HPDE6-E6E7 (cell line): ENCODE results near the gene FAXC.
"Not testable (repeated sequence)": the region's sequence is repeated elsewhere in the genome, so short reads cannot be mapped to it uniquely, and the experiment has no call there.

Experiments
- DNase-seq: peaks from one replicate; pipeline ENCODE4 v3.0.0; 2011; ENCODE audit warnings: missing footprints; ENCODE audit errors: extremely low spot score

The FAXC gene

GRCh38 chr6:99287523-99287922 lies 62.0 kb downstream of the FAXC start:
- no peak for DNase-seq

- no peak for DNase-seq
Measured at GRCh38 chr6:99285881-99286280, 63.6 kb downstream of the FAXC start.

DNA sequence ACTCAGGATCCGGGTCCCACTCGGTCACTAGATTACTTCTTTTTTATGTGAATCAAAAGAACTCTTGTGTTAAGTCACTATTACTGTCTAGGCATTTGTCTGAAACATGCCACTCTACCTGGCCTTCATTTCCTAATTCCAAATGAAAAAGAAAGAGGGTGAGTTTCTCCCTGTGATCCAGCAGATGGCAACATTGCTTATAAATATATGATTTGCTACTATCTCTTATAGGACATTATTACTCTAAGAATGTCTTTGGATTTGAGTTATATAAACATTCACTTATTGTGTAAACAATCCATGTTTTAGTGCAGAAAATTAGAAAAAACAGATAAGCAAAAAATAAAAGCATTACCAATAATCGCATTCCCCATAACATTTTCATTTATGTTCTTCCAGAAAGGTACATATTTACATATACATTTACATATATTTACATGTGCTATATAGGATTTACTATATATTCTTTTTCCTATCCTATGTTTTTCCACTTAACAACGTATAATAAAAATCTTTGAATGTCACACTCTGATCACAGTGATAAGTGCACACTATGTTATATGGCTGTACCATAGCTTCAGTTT lies 66.9 kb downstream of the FAXC start:
- DNase-seq: peak; percentile 5

- peak; percentile 11 for DNase-seq
Measured at GRCh38 chr6:99276747-99277146, 72.7 kb downstream of the FAXC start.

DNA sequence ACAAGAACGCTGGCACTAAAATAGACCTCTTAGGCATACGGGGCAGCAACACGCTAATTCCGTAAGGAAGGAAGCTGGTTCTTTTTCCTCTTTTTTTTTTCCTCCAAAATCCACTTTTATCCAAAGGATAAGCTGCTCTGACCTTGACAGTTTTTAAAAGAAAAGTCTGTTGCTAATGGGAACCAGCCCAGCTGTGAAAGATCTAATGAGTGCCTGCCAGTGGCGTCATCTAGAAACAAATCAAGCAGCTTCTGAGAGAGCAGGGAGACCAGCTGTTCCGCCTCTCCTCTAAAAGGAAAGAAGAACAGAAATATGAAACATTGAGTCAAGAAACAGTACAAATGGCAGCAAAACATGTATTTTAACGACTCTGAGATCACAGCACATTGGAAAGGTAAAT lies 78.6 kb downstream of the FAXC start:
- no peak for DNase-seq

- no peak for DNase-seq
Measured at GRCh38 chr6:99270030-99270429, 79.4 kb downstream of the FAXC start.

DNA sequence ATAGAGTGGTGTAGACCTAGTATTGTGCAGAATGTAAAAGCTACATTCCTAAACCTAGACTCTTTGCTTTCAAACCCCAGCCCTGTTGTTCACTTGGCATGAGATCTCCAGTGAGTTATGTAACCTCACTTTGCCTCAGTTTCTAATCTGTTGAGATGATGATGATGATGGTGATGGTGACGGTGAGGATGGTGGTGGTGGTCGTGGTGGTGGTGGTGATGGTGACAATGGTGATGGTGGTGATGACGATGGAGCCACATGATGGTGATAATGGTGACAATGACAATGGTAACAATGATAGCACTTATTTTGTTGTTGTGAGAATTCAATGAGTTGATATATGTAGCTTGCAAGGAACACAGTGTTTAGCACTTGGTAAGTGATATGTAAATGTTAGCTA lies 80.3 kb downstream of the FAXC start:
- DNase-seq: no peak

DNA sequence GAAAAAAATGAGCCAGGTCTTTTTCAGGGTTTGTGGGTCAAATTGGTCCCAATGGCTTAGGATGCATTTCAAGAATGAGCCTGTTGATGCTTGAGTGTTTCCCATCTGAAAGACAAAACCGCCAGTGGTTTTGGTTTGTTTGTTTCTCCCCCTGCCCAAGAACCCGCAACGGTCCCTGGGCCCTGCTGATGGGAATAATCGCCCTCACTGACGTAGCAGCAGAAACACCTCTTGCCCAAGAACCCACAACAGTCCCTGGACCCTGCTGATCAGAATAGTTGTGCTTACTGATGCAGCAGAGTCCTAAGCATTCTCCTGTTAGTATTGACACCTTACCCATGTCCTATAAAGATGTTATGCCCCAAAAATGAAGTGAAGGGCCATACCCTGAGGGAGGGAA lies 82.5 kb downstream of the FAXC start:
- DNase-seq: not testable (repeated sequence)

DNA sequence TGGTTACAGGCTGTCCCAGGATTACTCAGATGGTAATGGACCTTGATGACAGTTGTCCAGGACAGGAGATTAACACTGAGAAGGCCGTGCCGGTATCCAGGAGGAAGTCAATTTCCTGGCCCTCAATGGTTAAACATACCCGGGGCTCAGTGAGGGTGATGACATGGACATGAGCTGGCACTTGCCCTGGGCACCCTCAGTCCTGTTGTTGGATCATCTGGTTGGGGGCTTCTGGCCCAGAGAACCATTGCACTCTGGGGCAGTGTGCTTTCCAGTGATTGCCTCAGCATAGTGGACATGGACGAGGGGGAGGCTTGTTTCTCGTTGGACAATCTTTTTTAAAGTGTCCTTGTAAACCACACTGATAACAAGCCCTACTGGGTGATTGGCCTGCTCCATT lies 84.0 kb downstream of the FAXC start:
- not testable (repeated sequence) for DNase-seq

GRCh38 chr6:99254616-99255550 lies 94.6 kb downstream of the FAXC start:
- no peak for DNase-seq

DNA sequence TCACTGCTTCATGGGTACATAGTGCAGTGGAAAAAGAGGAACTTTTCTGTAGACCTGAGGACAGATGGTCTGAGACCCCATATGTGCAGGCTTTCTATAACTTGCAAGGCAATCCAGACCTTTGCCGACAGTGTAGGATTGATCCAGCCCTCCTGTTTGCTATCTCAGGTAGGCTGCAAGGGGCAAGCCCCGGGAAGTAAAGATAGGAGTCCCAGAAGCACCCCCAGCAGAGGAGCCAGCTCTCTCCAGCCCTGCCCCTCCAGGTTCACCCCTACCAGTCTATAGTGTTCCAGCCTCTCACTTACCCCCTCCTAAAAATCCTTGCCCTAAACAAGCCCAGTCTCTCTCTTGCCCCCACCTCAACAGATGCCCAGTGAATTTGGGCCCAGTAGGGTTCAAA lies 96.2 kb downstream of the FAXC start:
- DNase-seq: no peak

- no peak for DNase-seq
Measured at GRCh38 chr6:99252421-99252820, 97.1 kb downstream of the FAXC start.

DNA sequence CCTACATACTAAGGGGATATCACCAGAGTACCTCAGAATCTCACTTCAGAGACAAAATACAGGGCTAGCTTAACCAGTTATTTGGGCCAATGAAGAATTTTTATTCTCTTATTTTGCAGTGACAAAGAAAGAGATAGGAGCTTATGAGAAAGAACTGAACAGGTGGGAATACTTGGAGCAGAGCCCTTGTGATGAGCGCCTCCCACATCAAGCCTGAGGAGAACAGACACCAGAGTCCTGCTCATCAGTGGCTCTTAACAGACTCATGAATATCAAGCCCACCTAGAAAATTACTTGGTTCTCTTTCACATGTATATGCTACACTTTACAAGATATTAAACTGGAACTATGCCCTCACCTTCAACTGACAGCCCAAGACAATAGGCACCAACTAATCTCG lies 99.0 kb downstream of the FAXC start:
- DNase-seq: no peak

- DNase-seq: no peak
Measured at GRCh38 chr6:99246602-99247001, 102.9 kb downstream of the FAXC start.

- peak; percentile 29 for DNase-seq
Measured at GRCh38 chr6:99241905-99242534, 107.5 kb downstream of the FAXC start.

GRCh38 chr6:99236010-99236409 lies 113.5 kb downstream of the FAXC start:
- no peak for DNase-seq

DNA sequence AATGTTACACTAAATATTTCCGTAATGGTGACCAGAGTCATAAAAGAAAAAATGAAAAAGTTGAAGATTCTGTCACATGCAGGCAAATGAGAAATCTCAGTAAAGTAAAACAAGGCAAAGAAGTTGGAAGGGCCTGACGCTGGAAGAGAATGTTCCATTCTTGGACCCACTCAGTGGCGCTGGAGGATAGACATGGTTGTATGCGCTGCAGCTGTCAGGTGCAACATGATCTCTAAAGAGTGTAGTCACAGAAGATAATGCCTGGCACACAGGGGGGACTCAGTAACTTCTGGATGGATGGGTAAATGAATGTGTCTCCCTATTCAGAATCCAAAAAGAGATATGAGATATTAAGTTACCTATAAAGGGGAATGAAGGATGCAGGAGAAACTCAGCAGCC lies 116.3 kb downstream of the FAXC start:
- DNase-seq: no peak

- no peak for DNase-seq
Measured at GRCh38 chr6:99232056-99232455, 117.4 kb downstream of the FAXC start.

DNA sequence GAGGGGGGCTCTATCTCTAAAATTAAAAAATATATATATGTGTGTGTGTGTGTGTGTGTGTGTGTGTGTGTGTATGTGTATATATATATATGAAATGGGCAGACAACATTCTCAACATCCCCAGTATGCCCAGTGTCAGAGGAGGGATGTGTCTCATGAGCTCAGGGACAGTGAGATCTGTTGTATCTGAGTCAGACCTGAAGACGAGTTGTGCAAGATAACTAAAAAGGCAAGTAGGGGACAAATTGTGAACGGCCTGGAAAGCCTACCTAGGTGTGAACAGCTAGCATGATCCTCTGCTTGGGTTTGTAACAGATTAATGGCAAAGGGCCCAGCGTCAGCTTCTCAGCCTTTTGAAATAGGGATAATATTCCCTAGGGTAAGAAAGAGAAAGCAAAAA lies 124.3 kb downstream of the FAXC start:
- no peak for DNase-seq
